CD4-positive, alpha-beta T cell treated with Interleukin-17A for 4 hours (primary cell): ENCODE results near the gene GNG13.
"Not testable (repeated sequence)": the region's sequence is repeated elsewhere in the genome, so short reads cannot be mapped to it uniquely, and the experiment has no call there.

Experiments used
- DNase-seq: peaks from one replicate; pipeline ENCODE4 v3.0.0-alpha.2; 2020; ENCODE audit warnings: mixed read lengths

GNG13 gene

DNA sequence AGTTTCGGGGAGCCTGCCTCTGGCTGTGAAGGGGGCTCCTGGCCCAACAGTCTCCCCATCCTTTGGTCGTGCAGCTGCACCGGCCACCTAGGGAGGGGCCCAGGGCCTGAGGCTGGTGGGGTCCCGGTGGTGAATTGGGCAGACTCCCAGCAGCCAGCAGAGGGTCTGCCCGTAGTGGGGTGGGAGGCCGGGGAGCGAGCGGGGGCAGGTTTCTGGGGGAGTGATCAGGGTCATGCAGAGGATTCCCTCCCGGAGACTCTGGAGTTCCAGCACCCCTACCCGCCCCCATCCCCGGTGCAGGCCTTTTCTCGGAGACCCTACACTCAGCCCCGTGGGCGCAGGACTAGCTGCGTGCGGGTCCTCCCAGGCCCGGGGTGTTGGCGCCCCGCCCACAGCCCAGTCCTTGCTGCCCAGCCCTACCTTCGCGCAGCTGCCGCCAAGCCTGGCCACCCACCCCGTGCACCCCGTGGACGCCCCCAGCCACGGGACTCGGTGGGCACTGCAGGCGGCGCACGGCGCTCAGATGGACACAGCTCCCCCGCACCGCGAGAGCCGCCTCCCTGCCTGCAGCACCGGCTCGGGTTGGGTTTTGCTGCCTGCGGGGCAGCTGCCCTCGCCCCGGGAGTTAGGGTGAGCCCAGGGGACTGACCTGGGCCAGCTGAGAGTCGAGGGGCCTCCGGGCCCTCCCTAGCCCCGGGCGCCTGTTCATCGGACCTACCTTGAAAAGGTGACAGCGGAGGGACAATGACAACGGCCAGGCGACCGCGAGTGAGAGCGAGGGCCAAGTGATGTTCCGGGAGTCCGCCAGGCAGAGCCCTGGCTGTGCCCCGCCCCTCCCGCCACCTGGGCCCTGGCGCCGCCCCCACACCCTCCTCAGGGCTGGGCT is at the start of gene GNG13:
GNG13 (minus strand) TSS at position 787 of the 886 bp plus-strand sequence. CDS start 1,657 bp downstream, outside the sequence.
- DNase-seq: no peak

GRCh38 chr16:848510-849253 is 48.1 kb upstream of the GNG13 start:
- no peak for DNase-seq

- DNase-seq: no peak
Observed at GRCh38 chr16:847681-848445, 47.3 kb upstream of the GNG13 start.

GRCh38 chr16:847151-847550 is 46.6 kb upstream of the GNG13 start:
- DNase-seq: no peak

DNA sequence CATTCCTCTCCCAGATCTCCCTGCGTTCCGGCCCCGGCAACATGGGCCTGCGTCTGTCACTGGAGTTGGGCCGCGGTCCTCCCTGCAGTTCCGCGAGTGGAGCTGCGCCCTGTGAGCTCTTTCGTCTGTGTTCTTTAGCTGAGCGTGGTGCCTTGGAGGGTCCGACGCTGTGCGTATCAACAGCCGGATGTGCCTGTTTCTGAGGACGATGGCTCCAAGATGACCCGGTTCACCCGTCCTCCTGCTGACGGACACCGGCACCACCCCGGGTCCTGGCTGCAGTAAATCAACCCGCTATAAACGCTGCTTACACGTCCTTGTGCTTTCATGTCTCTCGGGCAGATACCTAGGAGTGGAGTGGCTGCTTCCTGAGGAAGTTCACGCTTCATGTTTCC is 44.8 kb upstream of the GNG13 start:
- no peak for DNase-seq

DNA sequence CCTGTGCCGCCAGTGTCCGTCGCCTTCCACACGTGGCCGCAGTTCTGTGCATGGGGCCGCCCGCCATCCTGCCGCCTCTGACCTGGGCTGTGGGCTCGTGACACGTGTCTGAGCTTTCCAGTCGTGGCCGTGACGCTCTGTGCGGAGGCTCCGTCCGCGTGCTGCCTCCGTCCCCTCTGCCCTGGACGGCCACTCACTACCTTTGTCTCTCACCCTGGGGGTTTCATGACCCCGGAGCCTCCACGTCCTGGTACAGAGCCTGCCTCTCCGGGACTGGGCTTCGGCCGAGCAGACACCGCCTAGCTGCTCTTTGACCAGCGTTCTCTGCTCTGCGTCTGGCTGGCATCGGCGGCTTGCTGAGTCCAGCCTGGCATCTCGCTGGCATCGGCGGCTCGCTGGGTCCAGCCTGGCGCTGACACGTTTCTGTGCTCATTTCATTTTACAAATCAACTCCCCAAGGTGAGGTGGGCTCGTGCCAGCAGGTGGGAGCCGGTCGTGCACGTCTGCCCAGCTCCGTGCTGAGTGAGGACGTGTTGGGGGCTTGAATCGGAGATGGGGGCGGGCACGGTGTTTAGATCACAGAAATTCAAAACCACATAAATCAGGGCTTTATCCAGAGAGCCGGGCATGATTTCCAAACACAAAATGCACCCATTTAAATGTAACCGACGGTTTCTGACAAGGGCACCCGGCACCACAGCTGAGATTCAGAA is 44.3 kb upstream of the GNG13 start:
- DNase-seq: no peak

GRCh38 chr16:843771-844170 is 43.2 kb upstream of the GNG13 start:
- DNase-seq: no peak

GRCh38 chr16:842711-843560 is 42.4 kb upstream of the GNG13 start:
- DNase-seq: no peak

GRCh38 chr16:842061-842476 is 41.5 kb upstream of the GNG13 start:
- DNase-seq: no peak

- DNase-seq: no peak
Observed at GRCh38 chr16:841455-842060, 41.0 kb upstream of the GNG13 start.

DNA sequence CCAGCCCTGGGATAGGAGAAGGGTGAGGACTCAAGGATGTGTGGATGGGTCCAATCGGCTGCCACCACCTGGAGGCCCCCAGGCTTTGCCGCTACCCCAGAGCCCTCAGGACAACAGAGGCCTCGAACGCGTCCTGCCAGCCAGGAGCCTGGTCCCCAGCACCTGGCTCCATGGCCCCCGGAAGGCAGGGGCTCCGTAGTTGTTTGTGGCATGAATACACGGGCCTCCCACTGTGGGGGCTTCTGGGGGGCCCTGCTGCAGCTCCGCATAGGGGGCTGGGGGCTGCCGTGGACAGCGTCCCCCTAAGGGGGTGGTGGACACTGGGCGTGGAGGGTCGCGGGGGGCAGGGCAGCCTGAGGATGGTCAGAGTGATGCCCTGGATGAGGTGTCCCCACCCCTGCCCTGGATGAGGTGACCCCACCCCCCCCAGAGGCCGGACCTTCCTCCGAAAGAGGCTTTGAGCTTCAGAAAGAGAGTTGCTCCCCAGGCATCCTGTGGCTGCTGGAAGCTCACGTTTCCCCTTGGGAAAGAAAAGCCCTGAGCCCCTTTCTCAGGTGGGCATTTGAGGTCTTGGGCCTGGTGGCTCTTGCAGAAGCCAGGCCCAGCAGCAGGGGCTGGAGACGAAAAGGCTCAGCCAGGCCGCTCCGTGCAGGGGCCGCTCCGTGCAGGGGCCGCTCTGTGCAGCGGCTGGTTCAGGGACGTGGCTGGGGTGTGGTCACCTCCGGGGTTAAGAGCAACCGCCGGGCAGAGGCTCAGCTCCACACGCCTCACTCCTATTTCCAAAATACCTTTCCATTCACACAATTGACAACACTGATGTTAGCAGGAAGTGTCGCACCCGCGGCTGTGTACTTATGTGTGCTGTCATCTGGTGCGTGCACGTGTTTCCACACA is 40.3 kb upstream of the GNG13 start:
- no peak for DNase-seq

DNA sequence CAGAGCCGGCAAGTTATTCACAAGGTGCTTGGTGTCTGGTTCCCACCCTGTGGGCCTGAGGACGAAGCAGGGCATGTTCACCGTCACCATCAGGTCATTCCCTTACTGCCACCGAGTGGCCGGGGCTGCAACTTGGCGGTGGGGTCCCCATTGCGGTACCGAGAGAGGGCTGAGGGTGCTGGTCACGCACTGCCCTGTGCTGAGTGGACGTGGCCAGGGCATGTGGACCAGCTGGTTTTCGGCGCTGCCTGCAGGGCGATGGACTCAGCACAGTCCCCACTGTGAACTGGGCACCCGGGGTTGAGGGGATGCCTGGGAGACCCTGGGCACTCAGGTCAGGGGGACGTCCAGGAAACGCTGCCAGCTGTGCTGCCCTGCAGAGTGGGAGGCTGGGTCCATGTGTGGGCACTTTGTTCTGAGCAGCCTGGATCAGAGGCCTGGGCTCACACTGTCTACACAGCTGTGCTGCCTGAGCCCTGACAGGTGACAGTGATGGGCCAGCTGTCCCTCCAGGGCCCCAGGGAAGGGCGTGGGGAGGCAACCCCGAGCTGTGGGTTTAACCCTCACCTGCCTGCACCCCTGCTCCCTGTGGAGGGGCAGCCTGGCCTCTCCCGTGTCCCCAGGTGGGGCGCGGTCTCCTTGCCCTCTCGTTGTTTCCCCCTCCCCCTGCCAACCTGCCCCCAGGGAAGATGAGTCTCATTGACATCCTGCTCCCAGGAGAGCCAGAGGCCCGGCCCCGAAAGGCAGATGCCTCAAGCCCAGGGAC is 39.3 kb upstream of the GNG13 start:
- DNase-seq: no peak

DNA sequence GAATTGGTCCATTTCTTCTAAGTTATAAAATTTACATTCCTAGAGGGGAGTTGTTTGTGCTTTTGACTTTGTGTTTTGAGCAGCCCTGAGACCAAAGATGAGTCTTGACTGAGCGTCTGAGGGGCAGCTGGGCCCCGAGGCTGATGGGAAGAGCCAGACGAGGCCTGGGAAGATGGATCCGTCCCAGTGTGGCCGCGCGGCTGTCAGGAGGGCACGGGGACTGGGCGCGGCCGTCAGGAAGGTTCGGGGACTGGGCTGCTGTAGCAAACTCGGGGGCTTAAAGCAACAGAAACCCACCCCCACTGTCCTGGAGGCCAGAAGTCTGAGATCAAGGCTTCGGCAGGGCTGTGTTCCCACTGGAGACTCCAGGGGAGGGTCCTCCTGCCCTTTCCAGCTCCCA is 38.2 kb upstream of the GNG13 start:
- DNase-seq: no peak

GRCh38 chr16:836822-837221 is 36.3 kb upstream of the GNG13 start:
- not testable (repeated sequence) for DNase-seq

DNA sequence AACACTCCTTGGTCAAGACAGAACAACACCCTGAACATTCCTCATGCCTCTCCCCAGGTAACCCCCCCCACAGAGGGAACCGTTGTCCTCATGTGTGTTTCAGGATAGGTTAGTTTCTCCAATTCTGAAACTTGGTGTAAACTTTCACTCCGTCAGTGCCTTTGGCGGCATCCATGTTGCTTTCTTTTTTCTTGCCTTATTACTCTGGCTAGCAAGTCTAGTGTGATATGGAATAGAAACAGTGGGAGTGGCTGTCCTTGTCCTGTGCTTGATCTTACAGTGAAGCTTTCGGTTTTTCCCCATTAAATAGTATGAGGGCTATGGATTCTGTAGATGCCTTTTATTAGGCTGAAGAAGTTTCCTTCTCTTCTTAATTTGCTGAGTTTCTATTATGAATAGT is 35.7 kb upstream of the GNG13 start:
- no peak for DNase-seq

DNA sequence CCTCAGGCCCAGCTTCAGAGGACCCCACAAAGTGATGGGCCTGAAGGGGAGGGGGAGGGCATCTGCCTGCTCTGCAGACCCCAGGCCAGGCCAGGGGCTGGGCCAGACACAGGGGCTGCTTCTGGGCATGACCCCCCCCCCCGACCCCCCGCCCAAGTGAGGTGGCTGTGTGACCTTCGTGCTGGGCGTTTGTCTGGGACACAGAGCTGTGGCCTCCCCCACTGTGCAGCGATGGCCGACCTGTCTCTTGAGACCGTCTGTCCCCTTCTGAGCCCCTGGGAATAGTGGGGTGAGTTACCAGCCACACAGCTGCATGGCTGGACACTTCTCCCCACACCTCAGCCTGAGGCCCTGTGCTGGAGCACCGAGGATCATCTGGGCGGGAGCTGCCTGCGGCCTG is 34.8 kb upstream of the GNG13 start:
- no peak for DNase-seq

DNA sequence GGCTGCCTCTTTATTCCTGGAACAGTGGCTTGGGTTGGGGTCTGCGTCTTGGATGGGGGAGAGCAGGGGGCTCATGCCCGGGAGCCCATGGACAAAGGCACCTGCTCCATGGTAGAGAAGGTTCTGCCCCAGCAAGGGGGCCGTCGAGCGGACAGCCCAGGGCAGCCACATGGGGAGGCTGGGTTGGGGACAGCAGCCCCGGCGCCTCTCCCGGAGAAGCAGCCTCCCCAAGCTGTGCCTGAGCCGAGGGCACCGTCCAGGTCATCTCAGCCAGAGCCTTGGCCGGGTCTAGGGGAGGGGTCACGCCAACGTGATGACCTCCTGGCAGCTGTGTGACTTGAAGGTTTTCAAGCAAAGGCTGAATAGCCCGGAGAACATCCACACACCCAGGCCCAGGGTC is 32.9 kb upstream of the GNG13 start:
- DNase-seq: no peak

DNA sequence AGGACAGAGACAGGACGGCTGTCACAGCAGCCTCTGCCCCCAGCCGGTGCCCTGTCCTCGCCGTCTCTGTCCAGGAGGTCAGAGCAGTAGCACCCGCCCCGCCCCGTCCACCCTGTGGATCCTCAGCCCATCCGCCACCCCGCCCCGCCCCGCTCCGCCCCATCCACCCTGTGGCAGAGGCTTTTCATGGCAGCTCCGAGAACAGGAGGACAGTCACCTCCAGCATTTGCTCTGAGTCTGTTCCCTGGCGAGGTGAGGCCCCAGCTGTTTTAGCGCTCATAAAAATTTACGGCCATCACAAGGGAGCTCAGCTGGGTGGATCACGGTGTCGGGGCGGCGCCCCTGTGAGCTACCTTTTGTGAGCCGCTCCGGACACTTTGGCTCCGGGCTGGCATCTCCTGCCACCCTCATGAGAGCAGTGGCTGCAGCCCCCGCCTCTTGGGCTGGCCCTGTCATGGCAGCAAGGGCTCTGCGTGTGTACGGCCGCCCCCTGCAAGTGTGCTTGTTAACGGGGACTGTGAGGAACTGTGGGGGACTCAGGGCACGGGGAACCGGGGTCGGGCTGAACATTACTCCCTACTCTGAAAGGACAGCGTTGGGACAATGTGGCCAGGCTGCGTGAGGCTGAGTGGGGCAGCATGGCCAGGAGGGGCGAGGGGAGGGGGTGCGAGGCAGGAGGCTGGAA is 32.3 kb upstream of the GNG13 start:
- no peak for DNase-seq
